RPMI7951 (cell line): ENCODE results near the gene OR8H2. TPM values are rescaled to one million over a fixed set of nuclear protein-coding genes. Genes with fewer than 3 reads are reported as not detected.
"Not testable (repeated sequence)": the region's sequence is repeated elsewhere in the genome, so short reads cannot be mapped to it uniquely, and the experiment has no call there.

Source experiments
- DNase-seq: peaks from one replicate; pipeline ENCODE4 v3.0.0-alpha.2; 2012; ENCODE audit warnings: low read depth
- total RNA-seq: library from RNA; depleted of rRNA; stranded (reverse); fragments of >200 nt; shearing (Covaris generic); gene quantifications from 2 replicates; pipeline ENCODE4 v1.2.3, GENCODE V29; 2014; rRNA removed

The OR8H2 gene
- total RNA-seq, result not detected in 2 replicates

- no peak for DNase-seq
These were observed at the start of gene OR8H2 for GRCh38 chr11:56103210-56103737. OR8H2 (plus strand) TSS chr11:56103687; CDS start chr11:56105043, 1,356 bp downstream.

- DNase-seq, result not testable (repeated sequence)
These were observed 47.1 kb upstream of the OR8H2 start for GRCh38 chr11:56056366-56056765.

- not testable (repeated sequence) for DNase-seq
These were observed 45.7 kb upstream of the OR8H2 start for GRCh38 chr11:56057661-56058237.

- not testable (repeated sequence) for DNase-seq
These were observed 45.2 kb upstream of the OR8H2 start for GRCh38 chr11:56058260-56058780.

- no peak for DNase-seq
These were observed 36.5 kb upstream of the OR8H2 start for GRCh38 chr11:56066980-56067379.

GRCh38 chr11:56089697-56090096 is 13.8 kb upstream of the OR8H2 start:
- no peak for DNase-seq

GRCh38 chr11:56093008-56093407 is 10.5 kb upstream of the OR8H2 start, which contains the start of gene OR8I2:
OR8I2 (plus strand) TSS chr11:56093308; CDS start chr11:56093308, 0 bp downstream.
- DNase-seq, result no peak

GRCh38 chr11:56122073-56122472 is 18.6 kb downstream of the OR8H2 start, which contains the start of gene OR8H3:
OR8H3 (plus strand) TSS chr11:56122373; CDS start chr11:56122373, 0 bp downstream.
- DNase-seq, result no peak

GRCh38 chr11:56140151-56140661 is 36.7 kb downstream of the OR8H2 start, which contains the start of gene OR8J3:
OR8J3 (minus strand) TSS chr11:56140201; CDS start chr11:56137718, 2,483 bp downstream.
- DNase-seq, result no peak

- not testable (repeated sequence) for DNase-seq
These were observed 40.2 kb downstream of the OR8H2 start for GRCh38 chr11:56143681-56144080.

GRCh38 chr11:56151376-56151775 is 47.9 kb downstream of the OR8H2 start:
- no peak for DNase-seq

- DNase-seq, result no peak
These were observed 48.8 kb downstream of the OR8H2 start for GRCh38 chr11:56152333-56152732.

Other genes starting within 250 kb of the OR8H2 start
- gene TRIM51, start 220.4 kb upstream of the OR8H2 start, total RNA-seq, result not detected in 2 replicates
- gene OR5W2, start 189.1 kb upstream of the OR8H2 start, total RNA-seq, result not detected in 2 replicates
- gene OR5I1, start 167.3 kb upstream of the OR8H2 start, total RNA-seq, result not detected in 2 replicates
- gene OR10AG1, start 133.7 kb upstream of the OR8H2 start, total RNA-seq, result not detected in 2 replicates
- not detected in 2 replicates for gene OR5F1, start 109.1 kb upstream of the OR8H2 start, total RNA-seq
- not detected in 2 replicates for gene OR5AS1, start 76.0 kb upstream of the OR8H2 start, total RNA-seq
- not detected in 2 replicates for gene OR8I2, start 10.4 kb upstream of the OR8H2 start, total RNA-seq
- not detected in 2 replicates for gene OR8H3, start 18.7 kb downstream of the OR8H2 start, total RNA-seq
- gene OR8J3, start 36.5 kb downstream of the OR8H2 start, total RNA-seq, result not detected in 2 replicates
- not detected in 2 replicates for gene OR8K5, start 56.6 kb downstream of the OR8H2 start, total RNA-seq
- not detected in 2 replicates for gene OR5J2, start 72.9 kb downstream of the OR8H2 start, total RNA-seq
- not detected in 2 replicates for gene OR5T2, start 130.6 kb downstream of the OR8H2 start, total RNA-seq
- not detected in 2 replicates for gene OR5T3, start 148.6 kb downstream of the OR8H2 start, total RNA-seq
- gene OR5T1, start 170.5 kb downstream of the OR8H2 start, total RNA-seq, result not detected in 2 replicates
- not detected in 2 replicates for gene OR8H1, start 188.6 kb downstream of the OR8H2 start, total RNA-seq
- gene OR8K3, start 211.5 kb downstream of the OR8H2 start, total RNA-seq, result not detected in 2 replicates
- not detected in 2 replicates for gene OR8K1, start 242.4 kb downstream of the OR8H2 start, total RNA-seq